OCI-LY1 (cell line): ENCODE measurements around the gene LAMA5.

Experiments used
- CTCF ChIP-seq: fragments of 200-600 bp; sonication (generic), shearing (Covaris generic); IDR thresholded peaks from 2 replicates; pipeline ENCODE4 v1.5.1; 2017; ENCODE audit warnings: mild to moderate bottlenecking, antibody characterized with exemption, low read length, moderate library complexity, mixed read lengths
- EZH2 ChIP-seq: fragments of 200-600 bp; sonication (generic), shearing (Covaris generic); IDR thresholded peaks from 2 replicates; pipeline ENCODE4 v1.8.0; 2017; ENCODE audit warnings: borderline replicate concordance, mixed run types, mild to moderate bottlenecking, antibody characterized with exemption, low read length, moderate library complexity, mixed read lengths

DNA sequence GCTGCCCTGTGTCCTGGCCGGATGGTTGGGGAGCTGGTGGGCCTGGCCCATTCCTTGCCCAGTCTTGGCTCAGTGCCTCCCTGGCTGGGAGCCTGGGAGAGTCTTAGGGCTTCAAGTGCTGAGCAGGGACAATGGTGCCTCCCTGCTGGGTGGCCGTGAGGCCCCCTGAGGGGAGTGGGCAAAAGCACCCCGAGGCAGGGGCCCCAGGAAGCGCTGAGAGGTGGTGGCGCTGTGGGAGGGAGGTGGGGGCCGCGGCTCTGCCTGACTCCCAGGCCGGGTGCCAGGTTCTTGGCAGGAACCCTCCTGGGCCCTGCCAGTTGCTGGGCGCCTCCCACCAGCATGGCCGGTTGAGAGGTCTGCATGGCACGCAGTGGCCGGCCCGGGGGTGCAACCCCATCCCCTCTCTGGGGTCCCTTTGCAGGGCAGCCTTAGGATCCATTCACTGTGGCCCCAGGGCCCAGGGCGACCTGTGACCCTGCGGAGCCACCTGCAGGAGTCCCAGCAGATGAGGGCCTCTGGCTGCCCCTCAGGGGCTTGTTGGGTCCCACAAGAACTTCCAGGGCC, 10.6 kb upstream of the LAMA5 start:
- TF ChIP-seq CTCF (no peak), EZH2 (no peak)
